HL-60 (cell line): ENCODE results near the gene PHACTR3.

Experiments used
- DNase-seq, 2 experiments: peaks; one replicate each; pipeline ENCODE4 v3.0.0-alpha.2; 2010 to 2020; ENCODE audit warnings: low read depth in 1 of 2, low spot score in 1 of 2
- H3K27ac ChIP-seq: fragments of 250-450 bp; sonication (Bioruptor Pico); replicated peaks from 2 replicates; pipeline ENCODE4 v1.5.1; 2020; ENCODE audit warnings: mild to moderate bottlenecking, moderate library complexity
- H3K27me3 ChIP-seq: fragments of 250-450 bp; sonication (Bioruptor Pico); 2 replicates; pipeline ENCODE4 v1.5.1; 2021; ENCODE audit warnings: mild to moderate bottlenecking, moderate library complexity; ENCODE audit not compliant: insufficient read depth, poor library complexity, severe bottlenecking
- H3K4me3 ChIP-seq: replicated peaks from 2 replicates; pipeline ENCODE4 v1.5.1; 2011; ENCODE audit warnings: mild to moderate bottlenecking, control low read depth, low read length; ENCODE audit not compliant: insufficient read depth
- CTCF ChIP-seq: IDR thresholded peaks from one replicate; pipeline ENCODE4 v1.5.1; 2011; ENCODE audit warnings: low read length, control low read depth, inconsistent platforms; ENCODE audit not compliant: insufficient read depth
- GABPA ChIP-seq: IDR thresholded peaks from 2 replicates; pipeline ENCODE4 v1.6.1; 2012; ENCODE audit warnings: low read depth
- POLR2AphosphoS5 ChIP-seq: IDR thresholded peaks from 2 replicates; pipeline ENCODE4 v1.6.1; 2012; ENCODE audit warnings: low read depth
- REST ChIP-seq: IDR thresholded peaks from 2 replicates; pipeline ENCODE4 v1.6.1; 2012; ENCODE audit warnings: low read depth; ENCODE audit not compliant: insufficient replicate concordance
- SPI1 ChIP-seq: IDR thresholded peaks from 2 replicates; pipeline ENCODE4 v1.6.1; 2012; ENCODE audit warnings: low read depth, mild to moderate bottlenecking, borderline replicate concordance

PHACTR3 gene

GRCh38 chr20:59824711-59825562, 220.6 kb downstream of the PHACTR3 start:
- no peaks in the 10 kb centered on the region for H3K27me3 ChIP-seq
- TF ChIP-seq CTCF (no peak), REST (no peak)
- DNase-seq: no peak

GRCh38 chr20:59825563-59825920, 221.2 kb downstream of the PHACTR3 start:
- no peak for DNase-seq
- no peak for TF ChIP-seq REST
- no peak for TF ChIP-seq SPI1
- no peak for TF ChIP-seq GABPA
- TF ChIP-seq CTCF: no peak
- no peak for TF ChIP-seq POLR2AphosphoS5
- Histone ChIP-seq H3K27ac (no peak overlapping the region), H3K4me3 (no peak overlapping the region), H3K27me3 (no peaks in the 10 kb centered on the region)

More at GRCh38 chr20:59824711-59825562, 220.6 kb downstream of the PHACTR3 start:
- no peak overlapping the region for H3K27ac ChIP-seq
- H3K4me3 ChIP-seq: no peak overlapping the region

- H3K27me3 ChIP-seq: no peaks in the 10 kb centered on the region
- TF ChIP-seq GABPA (no peak), SPI1 (no peak), POLR2AphosphoS5 (no peak), REST (no peak), CTCF (no peak)
- H3K27ac ChIP-seq: no peak overlapping the region
- DNase-seq: no peak
- H3K4me3 ChIP-seq: no peak overlapping the region
These were observed 221.8 kb downstream of the PHACTR3 start for GRCh38 chr20:59825944-59826759.
